ENCODE data around the gene SAC3D1.

GRCh38 chr11:64998690-64999431, 42.1 kb upstream of the SAC3D1 start:
- no peak for TF ChIP-seq MAZ (IDR thresholded peaks at IDR 0.05; ENCODE audit: borderline replicate concordance, low read depth, low read length)
- no peak for TF ChIP-seq REST (IDR thresholded peaks at IDR 0.05)
- TF ChIP-seq CBX2 (IDR thresholded peaks at IDR 0.05; ENCODE audit: borderline replicate concordance, low read depth): no peak
- TF ChIP-seq CTCF (IDR thresholded peaks at IDR 0.05): no peak
- TF ChIP-seq SMC3 (IDR thresholded peaks at IDR 0.05): no peak
- TF ChIP-seq CHD2 (IDR thresholded peaks at IDR 0.05; ENCODE audit: low read length, partially characterized antibody): no peak
- TF ChIP-seq JUN (IDR thresholded peaks at IDR 0.05): no peak
